Spinal cord (tissue), 10 donors: ENCODE measurements around the gene TLCD3B. TPM values are rescaled to one million over a fixed set of nuclear protein-coding genes. Genes with fewer than 3 reads are reported as not detected.

ENCODE experiments used
- DNase-seq, 6 donors: peaks; one replicate each; pipeline versions ENCODE4 v3.0.0 to v3.0.0-alpha.2; 2013 to 2015; ENCODE audit warnings: low spot score in 6 of 6, low read depth in 4 of 6
- H3K27ac ChIP-seq: one replicate; pipeline ENCODE4 v1.5.1; 2013; ENCODE audit warnings: low read depth, low read length, control low read depth
- H3K27me3 ChIP-seq: one replicate; pipeline ENCODE4 v1.6.1; 2013; ENCODE audit warnings: low read length; ENCODE audit not compliant: control insufficient read depth, insufficient read depth
- H3K36me3 ChIP-seq: one replicate; pipeline ENCODE4 v1.6.1; 2013; ENCODE audit warnings: low read length; ENCODE audit not compliant: control insufficient read depth, insufficient read depth
- H3K4me1 ChIP-seq: one replicate; pipeline ENCODE4 v1.6.1; 2013; ENCODE audit warnings: low read length; ENCODE audit not compliant: control insufficient read depth, insufficient read depth
- H3K4me3 ChIP-seq: one replicate; pipeline ENCODE4 v1.5.1; 2013; ENCODE audit warnings: low read depth, low read length, control low read depth
- H3K9me3 ChIP-seq: one replicate; pipeline ENCODE4 v1.6.1; 2013; ENCODE audit warnings: low read length; ENCODE audit not compliant: control insufficient read depth, insufficient read depth
- WGBS: methylation state at CpG from one replicate; pipeline ENCODE4 v1.1.5; 2013; ENCODE audit warnings: missing lambda C conversion rate; ENCODE audit not compliant: insufficient coverage; 5-methylcytosine and 5-hydroxymethylcytosine counted together
- polyA plus RNA-seq, 2 donors: library from polyadenylated mRNA; unstranded; fragments of 120-200 nt; gene quantifications; one replicate each; pipeline ENCODE4 v1.2.1, GENCODE V29; 2013; ENCODE audit not compliant: insufficient read length in 2 of 2
- total RNA-seq, 2 donors: library from RNA; depleted of rRNA in 1 of 2; stranded (reverse); fragments of 120-200 nt in 1 of 2; fragments of >200 nt in 1 of 2; gene quantifications; one replicate each; pipeline versions ENCODE4 v1.2.3 to v1.2.4, GENCODE V29; 2013 to 2014
- donor health status: healthy.

The TLCD3B gene
- total and polyA plus RNA-seq, 4 donors: 10.2 to 136 (median 69.1) TPM

DNA sequence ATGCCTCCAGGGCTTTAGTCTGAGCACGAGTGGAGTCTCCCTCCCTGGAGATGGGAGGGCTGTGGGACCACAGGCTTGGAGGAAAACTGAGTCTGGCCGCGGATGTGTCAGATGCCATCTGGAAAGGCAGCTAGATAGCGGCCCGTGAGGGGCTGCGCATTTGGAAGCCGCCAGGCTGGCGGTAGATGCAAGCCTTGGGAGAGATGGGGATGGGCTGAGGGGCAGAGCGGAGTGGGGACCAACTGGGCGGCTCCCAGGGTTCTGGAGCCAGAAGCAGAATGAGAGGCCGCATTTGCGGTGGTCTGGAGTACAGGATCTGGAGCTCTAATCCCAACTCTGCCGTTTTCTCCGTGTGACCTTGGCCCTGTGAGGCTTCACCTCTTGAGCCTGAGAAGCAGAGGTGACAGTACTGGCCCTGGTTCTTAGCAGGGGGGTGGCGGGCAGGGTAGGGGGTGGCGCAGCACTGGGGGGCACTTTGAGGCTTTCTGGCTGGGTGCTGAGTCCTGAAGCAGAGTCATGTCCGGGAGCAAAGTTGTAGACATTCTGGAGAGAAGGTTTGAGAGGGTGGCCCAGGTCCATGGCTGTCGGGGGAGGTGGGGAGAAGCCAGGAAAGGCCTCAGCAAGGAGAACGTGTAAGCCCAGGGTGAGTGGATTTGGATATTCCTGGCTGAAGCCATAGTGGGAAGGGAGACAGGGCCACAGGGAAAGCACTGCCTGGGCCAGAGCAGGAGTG, 28.3 kb downstream of the TLCD3B start:
- Histone ChIP-seq H3K27ac (no peak overlapping the region), H3K4me1 (peaks cover 9% of the 10 kb centered on the region), H3K36me3 (peaks cover 89% of the 10 kb centered on the region)

DNA sequence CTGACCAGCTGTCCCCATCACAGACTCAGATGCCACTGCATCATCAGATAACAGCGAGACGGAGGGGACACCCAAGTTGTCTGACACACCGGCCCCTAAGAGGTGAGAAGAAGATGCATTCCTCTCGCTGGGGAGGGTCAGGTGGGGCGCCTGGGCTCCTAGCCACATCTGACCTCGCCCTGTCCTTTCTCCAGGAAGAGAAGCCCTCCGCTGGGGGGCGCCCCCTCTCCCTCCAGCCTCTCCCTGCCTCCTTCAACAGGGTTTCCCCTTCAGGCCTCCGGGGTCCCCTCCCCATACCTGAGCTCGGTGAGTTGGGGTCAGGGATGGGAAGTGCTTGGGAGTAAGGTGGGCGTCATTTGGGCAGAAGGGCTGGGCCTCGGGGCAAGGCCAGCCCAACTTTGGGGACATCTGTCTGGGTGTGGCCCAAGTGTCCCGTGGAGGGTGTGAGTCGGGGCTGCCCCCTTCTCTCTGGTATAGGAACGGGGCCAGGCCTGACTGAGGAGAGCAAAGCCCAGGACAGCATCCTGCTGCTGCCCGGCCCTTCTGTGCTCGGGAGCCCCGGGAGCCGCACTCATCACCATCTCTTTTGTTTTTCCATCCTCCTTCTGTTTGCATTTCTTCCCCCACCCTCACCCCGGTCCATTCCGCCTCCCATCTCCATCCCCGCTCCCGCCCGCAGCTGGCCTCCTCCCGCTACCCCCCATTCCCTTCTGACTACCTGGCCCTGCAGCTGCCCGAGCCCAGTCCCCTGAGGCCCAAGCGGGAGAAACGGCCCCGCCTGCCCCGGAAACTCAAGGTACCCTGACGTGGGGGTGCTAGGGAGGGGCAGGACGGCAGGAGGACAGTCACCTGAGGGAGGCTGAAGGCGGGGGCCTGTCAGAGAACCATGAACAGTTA, 30.1 kb downstream of the TLCD3B start:
- H3K36me3 ChIP-seq: peaks cover 75% of the 10 kb centered on the region
- 61% methylated on average over 20 of the region's 33 CpGs for WGBS
- no peak overlapping the region for H3K4me3 ChIP-seq
- peaks cover 16% of the 10 kb centered on the region for H3K4me1 ChIP-seq
- H3K9me3 ChIP-seq: no peaks in the 10 kb centered on the region
- no peak overlapping the region for H3K27ac ChIP-seq
- no peak for DNase-seq
- H3K27me3 ChIP-seq: no peaks in the 10 kb centered on the region

More for the DNA sequence above, 28.3 kb downstream of the TLCD3B start:
- Histone ChIP-seq H3K4me3 (no peak overlapping the region), H3K27me3 (no peaks in the 10 kb centered on the region), H3K9me3 (no peaks in the 10 kb centered on the region)
- DNase-seq: no peak
- WGBS: 91% methylated on average over 19 of the region's 19 CpGs

GRCh38 chr16:29999605-30000004, 31.5 kb downstream of the TLCD3B start:
- WGBS: 91% methylated on average over 6 of the region's 6 CpGs
- no peak for DNase-seq
- peaks cover 64% of the 10 kb centered on the region for H3K36me3 ChIP-seq
- H3K9me3 ChIP-seq: no peaks in the 10 kb centered on the region
- H3K27me3 ChIP-seq: no peaks in the 10 kb centered on the region
- peaks cover 18% of the 10 kb centered on the region for H3K4me1 ChIP-seq
- no peak overlapping the region for H3K27ac ChIP-seq
- no peak overlapping the region for H3K4me3 ChIP-seq

- no peak overlapping the region for H3K27ac ChIP-seq
- H3K27me3 ChIP-seq: no peaks in the 10 kb centered on the region
- 100% methylated on average over 1 of the region's 9 CpGs for whole genome bisulfite sequencing
- DNase-seq: no peak
- peaks cover 26% of the 10 kb centered on the region for H3K4me1 ChIP-seq
- no peaks in the 10 kb centered on the region for H3K9me3 ChIP-seq
- H3K4me3 ChIP-seq: peak overlapping the region; percentile 98
- peaks cover 64% of the 10 kb centered on the region for H3K36me3 ChIP-seq
These were observed 34.3 kb downstream of the TLCD3B start for GRCh38 chr16:29996766-29997250.

GRCh38 chr16:29995911-29996765, 34.9 kb downstream of the TLCD3B start, which contains the start of gene INO80E:
Gene INO80E, plus strand, starts transcription at chr16:29996241. Its CDS starts 70 bp downstream, at chr16:29996311.
- Histone ChIP-seq H3K9me3 (no peaks in the 10 kb centered on the region), H3K27ac (peak within 1 kb of the TSS; percentile 95), H3K36me3 (peaks cover 64% of the 10 kb centered on the region), H3K4me3 (peak within 1 kb of the TSS; percentile 98), H3K27me3 (no peaks in the 10 kb centered on the region), H3K4me1 (peaks cover 26% of the 10 kb centered on the region)
- WGBS: under 1% methylated on average over 65 of the region's 65 CpGs
- DNase-seq: peak; percentile 87 to 99 (median 96)

GRCh38 chr16:29995324-29995910, 35.7 kb downstream of the TLCD3B start, which contains the start of gene HIRIP3:
Gene HIRIP3, minus strand, starts transcription at chr16:29995617. Its CDS starts 12 bp downstream, at chr16:29995605.
- peaks cover 64% of the 10 kb centered on the region for H3K36me3 ChIP-seq

GRCh38 chr16:29994600-29995323, 36.3 kb downstream of the TLCD3B start:
- Histone ChIP-seq H3K27ac (peak overlapping the region; percentile 95), H3K36me3 (peaks cover 58% of the 10 kb centered on the region), H3K4me1 (peaks cover 26% of the 10 kb centered on the region), H3K4me3 (peak overlapping the region; percentile 98), H3K27me3 (no peaks in the 10 kb centered on the region), H3K9me3 (no peaks in the 10 kb centered on the region)
- WGBS: 5% methylated on average over 20 of the region's 24 CpGs
- no peak for DNase-seq

More at GRCh38 chr16:29995324-29995910, 35.7 kb downstream of the TLCD3B start, which contains the start of gene HIRIP3:
- WGBS: 0% methylated on average over 53 of the region's 53 CpGs
- peak; percentile 68 to 97 (median 80) for DNase-seq
- Histone ChIP-seq H3K4me3 (peak within 1 kb of the TSS; percentile 98), H3K4me1 (peaks cover 26% of the 10 kb centered on the region), H3K27me3 (no peaks in the 10 kb centered on the region), H3K27ac (peak within 1 kb of the TSS; percentile 95), H3K9me3 (no peaks in the 10 kb centered on the region)

GRCh38 chr16:29993903-29994599, 37.0 kb downstream of the TLCD3B start:
- WGBS: 89% methylated on average over 7 of the region's 9 CpGs
- Histone ChIP-seq H3K4me3 (peak overlapping the region; percentile 98), H3K36me3 (peaks cover 62% of the 10 kb centered on the region), H3K9me3 (no peaks in the 10 kb centered on the region), H3K27ac (no peak overlapping the region), H3K4me1 (peaks cover 26% of the 10 kb centered on the region), H3K27me3 (no peaks in the 10 kb centered on the region)
- no peak for DNase-seq
